GM12891 (cell line): Measurements from ENCODE around the gene PIGU.
"Not testable (repeated sequence)": the region's sequence is repeated elsewhere in the genome, so short reads cannot be mapped to it uniquely, and the experiment has no call there.

Experiments
- DNase-seq: peaks from one replicate; pipeline ENCODE4 v3.0.0; 2011; ENCODE audit warnings: low spot score; ENCODE audit not compliant: insufficient read length
- FAIRE-seq: peaks from 2 replicates; lab custom pipeline; 2011; peaks lifted over from hg19 to GRCh38; lab: Jason Lieb, UNC
- PAX5 ChIP-seq: IDR thresholded peaks from 2 replicates; pipeline ENCODE4 v1.6.1; 2011; ENCODE audit warnings: low read length, moderate library complexity, mild to moderate bottlenecking; ENCODE audit not compliant: insufficient read depth, severe bottlenecking
- POLR2A ChIP-seq: IDR thresholded peaks from 2 replicates; pipeline ENCODE4 v1.6.1; 2011; ENCODE audit warnings: low read depth, low read length, control low read depth
- POLR2AphosphoS5 ChIP-seq: IDR thresholded peaks from 2 replicates; pipeline ENCODE4 v1.6.1; 2011; ENCODE audit warnings: low read depth, low read length, control low read depth
- POU2F2 ChIP-seq: IDR thresholded peaks from 2 replicates; pipeline ENCODE4 v1.6.1; 2011; ENCODE audit warnings: low read depth, mild to moderate bottlenecking, control low read depth, low read length, moderate library complexity
- SPI1 ChIP-seq: IDR thresholded peaks from 2 replicates; pipeline ENCODE4 v1.6.1; 2011; ENCODE audit warnings: low read depth, low read length, control low read depth
- TAF1 ChIP-seq: IDR thresholded peaks from 2 replicates; pipeline ENCODE4 v1.6.1; 2011; ENCODE audit warnings: low read depth, low read length, control low read depth

The PIGU gene

DNA sequence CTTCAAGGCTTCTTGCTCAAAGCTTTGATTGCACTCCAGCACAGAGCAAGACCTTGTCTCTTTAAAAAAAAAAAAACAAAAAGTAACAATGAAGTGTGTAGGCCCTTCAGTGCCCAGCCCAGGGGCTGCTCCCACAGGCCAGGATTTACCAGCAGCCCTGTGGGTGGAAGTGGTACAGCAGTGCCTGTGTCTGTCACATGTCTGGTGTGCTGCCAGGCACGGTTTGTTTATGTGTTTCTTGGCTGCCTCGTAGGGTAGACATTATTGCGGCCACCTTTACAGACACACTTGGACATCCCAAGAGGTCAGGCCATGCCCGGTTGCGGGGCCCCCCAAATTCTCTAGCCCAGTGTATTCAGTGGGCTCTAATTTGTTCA, 148.0 kb downstream of the PIGU start:
- DNase-seq (no peak), FAIRE-seq (no peak)
- TF ChIP-seq POLR2A (no peak), PAX5 (no peak), POLR2AphosphoS5 (no peak), TAF1 (no peak), POU2F2 (no peak), SPI1 (no peak)

GRCh38 chr20:34527016-34527415, 149.9 kb downstream of the PIGU start:
- DNase-seq (no peak), FAIRE-seq (no peak)
- TF ChIP-seq POLR2A: no peak
- TF ChIP-seq POU2F2: no peak
- no peak for TF ChIP-seq PAX5
- no peak for TF ChIP-seq TAF1
- TF ChIP-seq POLR2AphosphoS5: no peak
- TF ChIP-seq SPI1: no peak

- TF ChIP-seq POLR2AphosphoS5 (no peak), PAX5 (no peak), TAF1 (no peak), SPI1 (no peak), POLR2A (no peak), POU2F2 (no peak)
- no peak for FAIRE-seq
- DNase-seq: no peak
Measured at GRCh38 chr20:34526466-34526865, 150.4 kb downstream of the PIGU start.

- TF ChIP-seq SPI1 (no peak), POLR2A (no peak), POU2F2 (no peak), PAX5 (no peak)
Measured at GRCh38 chr20:34525709-34526416, 151.0 kb downstream of the PIGU start.

GRCh38 chr20:34525342-34525708, 151.6 kb downstream of the PIGU start:
- FAIRE-seq (no peak), DNase-seq (no peak)
- TF ChIP-seq POLR2AphosphoS5: no peak
- no peak for TF ChIP-seq SPI1
- TF ChIP-seq POLR2A: no peak
- TF ChIP-seq PAX5: no peak
- no peak for TF ChIP-seq POU2F2
- no peak for TF ChIP-seq TAF1

More at GRCh38 chr20:34525709-34526416, 151.0 kb downstream of the PIGU start:
- no peak for FAIRE-seq
- no peak for DNase-seq

DNA sequence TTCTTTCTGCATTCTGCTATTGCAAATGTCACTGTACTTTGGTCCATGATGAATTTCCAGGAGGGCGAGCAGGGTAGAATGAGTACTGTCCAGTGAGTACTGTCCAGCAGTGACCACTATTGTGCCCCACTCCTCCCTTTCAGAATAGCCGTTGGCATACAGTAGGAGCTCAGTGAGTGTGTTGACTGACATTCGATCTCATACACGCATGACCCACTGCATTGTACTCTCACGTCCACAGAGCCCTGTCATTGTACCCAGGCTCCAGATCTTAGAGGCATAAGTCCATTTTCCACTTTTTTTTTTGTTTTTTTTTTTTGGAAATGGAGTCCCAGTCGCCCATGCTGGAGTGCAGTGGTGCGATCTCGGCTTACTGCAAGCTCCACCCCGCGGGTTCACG, 152.5 kb downstream of the PIGU start:
- no peak for TF ChIP-seq POLR2A
- no peak for TF ChIP-seq SPI1
- no peak for TF ChIP-seq PAX5
- no peak for TF ChIP-seq TAF1
- no peak for TF ChIP-seq POU2F2
- TF ChIP-seq POLR2AphosphoS5: no peak
- FAIRE-seq (no peak), DNase-seq (no peak)

DNA sequence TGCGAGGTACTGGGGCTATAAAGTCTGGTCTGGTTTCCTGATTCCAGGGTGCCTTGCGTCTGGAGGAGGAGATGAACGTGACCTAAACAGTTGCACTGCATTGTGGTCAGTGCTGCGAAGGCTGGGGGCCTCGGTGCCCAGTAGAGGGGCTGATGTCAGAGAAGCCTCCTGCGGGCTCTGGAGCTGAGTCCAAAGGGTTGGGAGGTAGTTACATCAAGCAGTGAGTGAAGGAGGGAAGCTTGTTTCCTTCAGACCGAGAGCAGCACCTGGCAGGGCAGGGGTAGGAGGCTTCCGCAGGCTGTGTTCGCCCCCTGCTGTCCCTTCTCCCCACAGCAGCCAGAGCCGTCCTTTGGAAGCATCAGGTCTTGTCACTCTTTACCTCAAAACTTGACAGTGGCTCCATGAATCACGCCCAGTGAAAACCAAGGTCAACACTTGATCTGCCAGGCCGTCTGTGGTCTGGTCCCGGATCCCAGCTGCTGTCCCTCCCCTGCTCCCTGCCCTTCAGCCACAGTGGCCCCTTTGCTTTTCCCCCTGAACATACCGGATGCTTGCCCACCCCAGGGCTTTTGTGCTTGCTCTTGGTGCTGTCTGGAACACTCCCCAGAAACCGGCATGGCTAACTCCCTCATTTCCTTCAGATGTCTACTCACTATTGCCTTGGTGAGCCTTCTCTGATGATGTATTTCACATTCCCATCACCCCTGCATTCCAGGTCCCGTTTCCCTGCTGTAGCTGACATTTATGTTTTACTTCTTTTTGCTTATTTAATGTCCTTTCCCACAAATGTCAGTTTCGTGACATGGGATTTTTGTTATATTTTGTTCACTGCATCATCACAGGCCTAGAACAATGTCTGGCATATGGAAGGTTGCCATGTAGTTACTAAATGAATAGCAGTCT, 153.7 kb downstream of the PIGU start:
- DNase-seq: peak; percentile 53
- TF ChIP-seq TAF1: no peak
- TF ChIP-seq SPI1: no peak
- peak; percentile 58 for FAIRE-seq

GRCh38 chr20:34519841-34520240, 157.1 kb downstream of the PIGU start:
- not testable (repeated sequence) for FAIRE-seq, DNase-seq

GRCh38 chr20:34518863-34519262, 158.0 kb downstream of the PIGU start:
- not testable (repeated sequence) for FAIRE-seq

GRCh38 chr20:34517114-34517505, 159.8 kb downstream of the PIGU start:
- TF ChIP-seq POLR2AphosphoS5: no peak
- TF ChIP-seq POU2F2: no peak
- TF ChIP-seq TAF1: no peak
- TF ChIP-seq PAX5: no peak
- no peak for TF ChIP-seq SPI1
- no peak for TF ChIP-seq POLR2A
- FAIRE-seq (no peak), DNase-seq (no peak)

More at GRCh38 chr20:34518863-34519262, 158.0 kb downstream of the PIGU start:
- not testable (repeated sequence) for DNase-seq
